RWPE2 (cell line): ENCODE measurements around the gene IL17C.
"Not testable (repeated sequence)": the region's sequence is repeated elsewhere in the genome, so short reads cannot be mapped to it uniquely, and the experiment has no call there.

Experiments used
- ATAC-seq: fragments of 200-7000 bp; cut with Tn5 transposase; 3 replicates; pipeline ENCODE4 v1.9.1; 2021; ENCODE audit warnings: low read depth
- DNase-seq: peaks from one replicate; pipeline ENCODE4 v3.0.0-alpha.2; 2020; ENCODE audit warnings: low spot score
- H3K27ac ChIP-seq: fragments of 450-650 bp; 2 replicates; pipeline ENCODE4 v1.5.1; 2017; ENCODE audit warnings: mild to moderate bottlenecking; ENCODE audit not compliant: poor library complexity, severe bottlenecking
- H3K27me3 ChIP-seq: fragments of 250-450 bp; sonication (Bioruptor Pico); 2 replicates; pipeline ENCODE4 v1.5.1; 2021; ENCODE audit warnings: mild to moderate bottlenecking, moderate library complexity; ENCODE audit not compliant: insufficient read depth, poor library complexity, severe bottlenecking
- H3K36me3 ChIP-seq: fragments of 250-450 bp; sonication (Bioruptor Pico); 2 replicates; pipeline ENCODE4 v1.5.1; 2020; ENCODE audit warnings: low read depth, mild to moderate bottlenecking, moderate library complexity
- H3K4me1 ChIP-seq: fragments of 250-450 bp; sonication (Bioruptor Pico); 2 replicates; pipeline ENCODE4 v1.5.1; 2021; ENCODE audit warnings: mild to moderate bottlenecking, moderate library complexity; ENCODE audit not compliant: insufficient read depth, poor library complexity, severe bottlenecking
- H3K4me3 ChIP-seq: fragments of 250-450 bp; sonication (Bioruptor Pico); 2 replicates; pipeline ENCODE4 v1.5.1; 2021; ENCODE audit warnings: mild to moderate bottlenecking, moderate library complexity; ENCODE audit not compliant: severe bottlenecking
- H3K9me3 ChIP-seq: fragments of 250-450 bp; sonication (Bioruptor Pico); 2 replicates; pipeline ENCODE4 v1.5.1; 2021; ENCODE audit warnings: mild to moderate bottlenecking, moderate library complexity; ENCODE audit not compliant: severe bottlenecking
- CTCF ChIP-seq: fragments of 450-650 bp; IDR thresholded peaks from one replicate; pipeline ENCODE4 v1.5.1; 2017; ENCODE audit warnings: mild to moderate bottlenecking, moderate library complexity; ENCODE audit not compliant: poor library complexity, severe bottlenecking

IL17C gene

GRCh38 chr16:88608076-88608475, 30.3 kb upstream of the IL17C start:
- no peak overlapping the region for H3K27ac ChIP-seq
- no peak overlapping the region for H3K4me3 ChIP-seq
- ATAC-seq (no peak), DNase-seq (no peak)
- no peak for TF ChIP-seq CTCF
- H3K4me1 ChIP-seq: no peaks in the 10 kb centered on the region
- peaks cover 54% of the 10 kb centered on the region for H3K36me3 ChIP-seq
- H3K9me3 ChIP-seq: no peaks in the 10 kb centered on the region
- H3K27me3 ChIP-seq: no peaks in the 10 kb centered on the region

GRCh38 chr16:88609426-88609825, 28.9 kb upstream of the IL17C start:
- not testable (repeated sequence) for ATAC-seq, H3K4me1 ChIP-seq, DNase-seq, H3K4me3 ChIP-seq, H3K27ac ChIP-seq, H3K9me3 ChIP-seq, H3K27me3 ChIP-seq
- peaks cover 56% of the 10 kb centered on the region for H3K36me3 ChIP-seq

GRCh38 chr16:88610080-88610479, 28.3 kb upstream of the IL17C start:
- H3K27me3 ChIP-seq: no peaks in the 10 kb centered on the region
- no peaks in the 10 kb centered on the region for H3K9me3 ChIP-seq
- no peak for TF ChIP-seq CTCF
- H3K27ac ChIP-seq: no peak overlapping the region
- ATAC-seq: no peak
- no peak for DNase-seq
- no peak overlapping the region for H3K4me3 ChIP-seq
- no peaks in the 10 kb centered on the region for H3K4me1 ChIP-seq
- H3K36me3 ChIP-seq: peaks cover 56% of the 10 kb centered on the region

GRCh38 chr16:88610909-88611812, 27.2 kb upstream of the IL17C start:
- H3K27ac ChIP-seq: no peak overlapping the region
- no peak for DNase-seq
- no peak overlapping the region for H3K4me3 ChIP-seq
- H3K36me3 ChIP-seq: peaks cover 47% of the 10 kb centered on the region
- no peak for TF ChIP-seq CTCF
- no peaks in the 10 kb centered on the region for H3K4me1 ChIP-seq
- no peak for ATAC-seq
- H3K9me3 ChIP-seq: no peaks in the 10 kb centered on the region
- H3K27me3 ChIP-seq: no peaks in the 10 kb centered on the region

GRCh38 chr16:88613293-88613692, 25.1 kb upstream of the IL17C start:
- H3K36me3 ChIP-seq: peaks cover 43% of the 10 kb centered on the region
- no peak overlapping the region for H3K27ac ChIP-seq
- DNase-seq: no peak
- no peak for TF ChIP-seq CTCF
- no peak overlapping the region for H3K4me3 ChIP-seq
- no peak for ATAC-seq
- H3K27me3 ChIP-seq: no peaks in the 10 kb centered on the region
- no peaks in the 10 kb centered on the region for H3K4me1 ChIP-seq
- no peaks in the 10 kb centered on the region for H3K9me3 ChIP-seq
